K562 (cell line): ENCODE results near the gene KAZN.

Experiments used
- TCF7L2 ChIP-seq: fragments of 150-350 bp; IDR thresholded peaks from 2 replicates; pipeline ENCODE4 v1.6.1; 2016; ENCODE audit warnings: low read depth, mild to moderate bottlenecking, low read length, moderate library complexity
- TF ChIP-seq, protein P1 (sequence below), 3 experiments: IDR thresholded peaks in 2 of 3; conservative IDR thresholded peaks in 1 of 3; 2 replicates each; pipeline ENCODE4 v1.5.1; 2011 to 2012; ENCODE audit warnings: low read length in 3 of 3, mild to moderate bottlenecking in 3 of 3, control low read depth in 2 of 3, improper control_type of control experiment in 1 of 3, inconsistent platforms in 1 of 3, low read depth in 1 of 3, mixed read lengths in 1 of 3, moderate library complexity in 1 of 3; ENCODE audit not compliant: insufficient read depth in 2 of 3

DNA sequence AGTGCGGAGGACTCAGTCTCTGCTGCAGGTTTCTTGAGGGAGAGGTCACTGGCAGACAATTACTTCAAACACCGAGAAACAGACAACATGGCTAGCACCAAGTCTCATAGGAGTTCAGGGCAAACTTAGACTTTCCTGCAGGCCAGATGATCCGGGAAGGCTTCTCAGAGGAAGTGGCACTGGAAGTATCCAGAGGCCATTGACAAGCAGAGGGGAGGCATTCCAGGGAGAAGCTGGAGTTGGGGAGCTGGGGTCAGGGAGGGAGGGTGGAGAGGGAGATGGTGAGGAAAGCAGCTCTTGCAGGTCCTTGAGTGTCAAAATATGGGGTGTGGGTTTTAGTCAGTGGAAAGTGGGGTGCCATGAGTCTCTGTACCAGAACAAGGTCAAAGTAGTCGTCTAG lies 147.9 kb downstream of the KAZN start:
- TF ChIP-seq, protein P1, sequence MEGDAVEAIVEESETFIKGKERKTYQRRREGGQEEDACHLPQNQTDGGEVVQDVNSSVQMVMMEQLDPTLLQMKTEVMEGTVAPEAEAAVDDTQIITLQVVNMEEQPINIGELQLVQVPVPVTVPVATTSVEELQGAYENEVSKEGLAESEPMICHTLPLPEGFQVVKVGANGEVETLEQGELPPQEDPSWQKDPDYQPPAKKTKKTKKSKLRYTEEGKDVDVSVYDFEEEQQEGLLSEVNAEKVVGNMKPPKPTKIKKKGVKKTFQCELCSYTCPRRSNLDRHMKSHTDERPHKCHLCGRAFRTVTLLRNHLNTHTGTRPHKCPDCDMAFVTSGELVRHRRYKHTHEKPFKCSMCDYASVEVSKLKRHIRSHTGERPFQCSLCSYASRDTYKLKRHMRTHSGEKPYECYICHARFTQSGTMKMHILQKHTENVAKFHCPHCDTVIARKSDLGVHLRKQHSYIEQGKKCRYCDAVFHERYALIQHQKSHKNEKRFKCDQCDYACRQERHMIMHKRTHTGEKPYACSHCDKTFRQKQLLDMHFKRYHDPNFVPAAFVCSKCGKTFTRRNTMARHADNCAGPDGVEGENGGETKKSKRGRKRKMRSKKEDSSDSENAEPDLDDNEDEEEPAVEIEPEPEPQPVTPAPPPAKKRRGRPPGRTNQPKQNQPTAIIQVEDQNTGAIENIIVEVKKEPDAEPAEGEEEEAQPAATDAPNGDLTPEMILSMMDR (IDR thresholded peaks at IDR 0.05 in 2 of 3, conservative IDR thresholded peaks at IDR 0.05 in 1 of 3; ENCODE audit: insufficient read depth in 2 of 3, low read depth in 1 of 3, low read length in 3 of 3): no peak
- TF ChIP-seq TCF7L2: no peak
